Suprapubic skin (tissue), 4 donors: Measurements from ENCODE around the gene CEBPE. TPM values are rescaled to one million over a fixed set of nuclear protein-coding genes. Genes with fewer than 3 reads are reported as not detected.

ENCODE experiments used
- DNase-seq, 2 donors: peaks; one replicate each; pipeline ENCODE4 v3.0.0-alpha.2; 2019; ENCODE audit warnings: low spot score in 2 of 2
- H3K27ac ChIP-seq: fragments of 200-600 bp; sonication (generic); one replicate; pipeline ENCODE4 v1.5.1; 2019
- H3K27me3 ChIP-seq: fragments of 200-600 bp; sonication (generic); one replicate; pipeline ENCODE4 v1.5.1; 2019
- H3K36me3 ChIP-seq: fragments of 200-600 bp; sonication (generic); one replicate; pipeline ENCODE4 v1.5.1; 2019
- H3K4me1 ChIP-seq: fragments of 200-600 bp; sonication (generic); one replicate; pipeline ENCODE4 v1.5.1; 2019
- H3K4me3 ChIP-seq: fragments of 200-600 bp; sonication (generic); one replicate; pipeline ENCODE4 v1.5.1; 2019; ENCODE audit warnings: mild to moderate bottlenecking
- H3K9me3 ChIP-seq: fragments of 200-600 bp; sonication (generic); one replicate; pipeline ENCODE4 v1.5.1; 2019
- EP300 ChIP-seq: sonication (generic); formaldehyde crosslinking; IDR thresholded peaks from one replicate; pipeline ENCODE4 v1.6.1; 2017; ENCODE audit warnings: antibody characterized with exemption
- POLR2A ChIP-seq, 2 donors: fragments of 450-650 bp; IDR thresholded peaks; one replicate each; pipeline ENCODE4 v1.6.1; 2017; ENCODE audit warnings: antibody characterized with exemption in 2 of 2, mild to moderate bottlenecking in 2 of 2, moderate library complexity in 2 of 2
- POLR2AphosphoS5 ChIP-seq, 3 donors: sonication (generic); formaldehyde crosslinking; IDR thresholded peaks; one replicate each; pipeline ENCODE4 v1.6.1; 2017; ENCODE audit warnings: antibody characterized with exemption in 3 of 3
- WGBS: methylation state at CpG from one replicate; pipeline ENCODE4 v1.1.5; 2018; 5-methylcytosine and 5-hydroxymethylcytosine counted together
- total RNA-seq, 4 donors: library from RNA; depleted of rRNA; stranded (reverse); fragments of >200 nt; gene quantifications; one replicate each; pipeline ENCODE4 v1.1.0, GENCODE V29; 2016
- TF ChIP-seq, protein P1 (sequence below), 2 donors: fragments of 200-600 bp in 1 of 2; fragments of 450-650 bp in 1 of 2; sonication (generic) in 1 of 2; IDR thresholded peaks; one replicate each; pipeline ENCODE4 v1.5.1; 2016 to 2019; ENCODE audit warnings: antibody characterized with exemption in 2 of 2, mild to moderate bottlenecking in 1 of 2, moderate library complexity in 1 of 2

The CEBPE gene
- not detected for total RNA-seq

DNA sequence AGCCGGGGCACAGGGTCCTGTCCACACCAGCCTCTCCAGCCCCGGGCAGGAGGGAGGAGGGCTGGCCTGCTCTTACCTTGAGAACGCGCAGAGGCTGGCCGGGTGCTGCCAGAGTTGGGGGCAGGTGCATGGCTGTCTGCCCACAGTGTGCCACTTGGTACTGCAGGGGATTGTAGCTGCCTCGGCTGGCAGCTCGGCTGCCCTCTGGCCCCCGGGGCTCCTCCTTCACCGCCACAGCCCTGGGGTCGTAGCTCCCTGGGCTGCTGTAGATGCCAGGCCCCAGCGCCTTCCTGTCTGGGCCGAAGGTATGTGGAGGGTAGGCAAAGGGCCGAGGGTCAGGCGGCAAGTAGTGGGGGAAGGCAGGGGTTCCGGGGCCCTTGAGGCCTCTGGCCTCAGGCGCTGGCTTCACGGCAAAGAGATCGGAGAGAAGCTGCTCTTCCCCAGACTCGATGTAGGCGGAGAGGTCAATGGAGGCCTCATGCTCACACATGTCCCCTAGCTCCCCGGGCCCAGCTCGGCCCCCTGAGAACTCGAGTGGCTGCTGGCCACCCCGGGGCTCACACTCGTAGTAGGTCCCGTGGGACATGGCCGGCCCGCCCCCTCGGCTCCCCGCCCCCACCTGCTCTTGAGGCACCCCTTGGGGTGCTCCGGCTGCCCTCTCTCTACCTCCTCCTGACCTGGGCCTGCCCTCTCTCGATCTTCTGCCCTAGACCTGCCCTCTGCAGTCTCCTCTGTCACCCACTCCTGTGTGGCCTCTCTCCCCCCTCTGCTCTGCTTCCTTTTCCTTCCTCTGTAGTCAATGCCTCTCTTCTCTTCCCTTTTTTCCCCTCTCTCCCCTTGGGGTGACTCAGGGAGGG is at the start of gene CEBPE:
CEBPE (minus strand) TSS at position 750 of the 857 bp plus-strand sequence; CDS start at position 586, 164 bp downstream.
- Histone ChIP-seq H3K27me3 (no peaks in the 10 kb centered on the region), H3K9me3 (no peaks in the 10 kb centered on the region), H3K4me1 (peaks cover 18% of the 10 kb centered on the region), H3K27ac (no peak within 1 kb of the TSS), H3K36me3 (no peaks in the 10 kb centered on the region), H3K4me3 (no peak within 1 kb of the TSS)
- TF ChIP-seq POLR2A (IDR thresholded peaks at IDR 0.05) (no peak), EP300 (no peak), POLR2AphosphoS5 (IDR thresholded peaks at IDR 0.05) (no peak)
- TF ChIP-seq, protein P1, sequence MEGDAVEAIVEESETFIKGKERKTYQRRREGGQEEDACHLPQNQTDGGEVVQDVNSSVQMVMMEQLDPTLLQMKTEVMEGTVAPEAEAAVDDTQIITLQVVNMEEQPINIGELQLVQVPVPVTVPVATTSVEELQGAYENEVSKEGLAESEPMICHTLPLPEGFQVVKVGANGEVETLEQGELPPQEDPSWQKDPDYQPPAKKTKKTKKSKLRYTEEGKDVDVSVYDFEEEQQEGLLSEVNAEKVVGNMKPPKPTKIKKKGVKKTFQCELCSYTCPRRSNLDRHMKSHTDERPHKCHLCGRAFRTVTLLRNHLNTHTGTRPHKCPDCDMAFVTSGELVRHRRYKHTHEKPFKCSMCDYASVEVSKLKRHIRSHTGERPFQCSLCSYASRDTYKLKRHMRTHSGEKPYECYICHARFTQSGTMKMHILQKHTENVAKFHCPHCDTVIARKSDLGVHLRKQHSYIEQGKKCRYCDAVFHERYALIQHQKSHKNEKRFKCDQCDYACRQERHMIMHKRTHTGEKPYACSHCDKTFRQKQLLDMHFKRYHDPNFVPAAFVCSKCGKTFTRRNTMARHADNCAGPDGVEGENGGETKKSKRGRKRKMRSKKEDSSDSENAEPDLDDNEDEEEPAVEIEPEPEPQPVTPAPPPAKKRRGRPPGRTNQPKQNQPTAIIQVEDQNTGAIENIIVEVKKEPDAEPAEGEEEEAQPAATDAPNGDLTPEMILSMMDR (IDR thresholded peaks at IDR 0.05): no peak
- WGBS: 75% methylated on average over 19 of the region's 32 CpGs
- DNase-seq: no peak

DNA sequence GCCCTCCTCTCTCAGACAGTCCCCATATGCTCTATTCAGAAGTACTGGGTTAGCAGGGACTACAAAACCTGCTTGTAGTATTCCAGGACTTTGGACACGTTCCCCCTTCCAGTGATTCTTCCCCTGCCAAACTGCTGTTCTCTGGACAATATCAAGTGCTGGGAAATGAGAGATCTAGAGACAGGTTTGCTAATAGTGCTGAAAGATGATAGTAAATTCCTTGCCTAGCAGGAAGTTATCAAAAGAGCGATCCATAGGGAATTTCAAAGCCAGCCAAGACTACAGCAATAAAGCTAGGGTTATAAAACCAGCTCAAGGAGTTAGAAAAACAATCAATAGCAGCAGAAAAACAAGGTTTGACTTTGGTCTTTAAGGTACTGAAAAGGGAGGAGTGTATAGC is 49.2 kb upstream of the CEBPE start:
- peaks cover 3% of the 10 kb centered on the region for H3K27me3 ChIP-seq
- no peaks in the 10 kb centered on the region for H3K36me3 ChIP-seq
- H3K27ac ChIP-seq: no peak overlapping the region
- H3K9me3 ChIP-seq: no peaks in the 10 kb centered on the region
- peaks cover 16% of the 10 kb centered on the region for H3K4me1 ChIP-seq
- no peak for DNase-seq
- H3K4me3 ChIP-seq: no peak overlapping the region
- TF ChIP-seq POLR2A (IDR thresholded peaks at IDR 0.05) (no peak), POLR2AphosphoS5 (IDR thresholded peaks at IDR 0.05) (no peak), EP300 (no peak)
- TF ChIP-seq, protein P1 (IDR thresholded peaks at IDR 0.05): no peak
- 71% methylated on average over 2 of the region's 2 CpGs for WGBS

DNA sequence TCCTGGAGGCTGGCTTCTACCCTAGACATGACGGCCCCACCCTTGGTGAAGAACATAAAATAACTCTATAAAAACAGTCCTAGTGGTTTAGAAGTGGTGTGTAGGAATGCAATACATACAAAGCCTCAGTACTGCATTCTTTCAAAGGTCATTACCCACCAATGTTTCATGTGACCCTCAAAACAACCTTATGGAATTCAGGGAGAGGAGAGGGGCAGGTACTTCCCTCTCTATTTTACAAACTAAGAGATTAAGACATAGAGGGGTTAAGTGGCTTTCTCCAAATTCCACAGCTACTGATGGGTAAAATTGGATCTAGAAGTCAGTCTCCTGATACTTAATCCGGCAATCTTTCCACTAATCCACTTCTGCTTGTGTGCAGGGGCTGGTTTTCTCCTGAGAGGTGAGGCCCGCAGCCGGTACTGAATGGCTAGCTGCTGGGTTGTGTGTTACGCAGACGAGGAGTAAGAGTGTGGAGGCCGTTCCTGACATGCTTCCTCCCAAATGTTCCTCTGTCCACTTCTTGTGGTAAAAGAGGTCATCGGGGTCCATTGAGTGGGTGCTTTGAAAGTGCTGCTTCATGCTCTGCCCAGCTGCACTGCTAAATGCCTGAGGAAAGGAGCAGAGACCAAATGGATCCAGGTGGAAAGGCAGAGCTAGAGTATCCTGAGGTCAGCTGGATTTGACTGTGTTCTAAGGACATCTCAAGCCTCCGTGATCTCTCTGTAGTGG is 48.2 kb upstream of the CEBPE start:
- Histone ChIP-seq H3K4me1 (peaks cover 12% of the 10 kb centered on the region), H3K36me3 (no peaks in the 10 kb centered on the region), H3K27me3 (peaks cover 3% of the 10 kb centered on the region), H3K27ac (no peak overlapping the region), H3K9me3 (no peaks in the 10 kb centered on the region), H3K4me3 (no peak overlapping the region)
- 71% methylated on average over 9 of the region's 9 CpGs for WGBS
- TF ChIP-seq POLR2A (IDR thresholded peaks at IDR 0.05) (no peak), EP300 (no peak), POLR2AphosphoS5 (IDR thresholded peaks at IDR 0.05) (no peak)
- TF ChIP-seq, protein P1 (IDR thresholded peaks at IDR 0.05): no peak
- peak in 1 of 2 donors; percentile 37 for DNase-seq

DNA sequence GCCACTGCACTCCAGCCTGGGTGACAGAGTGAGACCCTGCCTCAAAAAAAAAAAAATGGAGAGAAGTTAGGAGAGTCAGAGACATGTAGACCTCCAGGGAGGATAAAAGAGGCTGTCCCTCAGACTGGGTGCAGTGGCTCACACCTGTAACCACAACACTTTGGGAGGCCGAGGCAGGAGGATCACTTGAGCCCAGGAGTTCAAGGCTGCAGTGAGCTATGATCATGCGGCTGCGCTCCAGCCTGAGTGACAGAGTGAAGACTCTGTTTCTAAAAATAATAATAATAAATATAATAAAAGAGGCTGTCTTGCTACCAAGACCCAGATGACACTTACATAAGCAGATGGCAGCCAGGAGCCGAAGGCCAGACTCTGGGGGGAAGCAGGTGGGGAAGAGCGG is 45.9 kb upstream of the CEBPE start:
- WGBS: 97% methylated on average over 5 of the region's 5 CpGs
- no peak for TF ChIP-seq EP300
- TF ChIP-seq POLR2A (IDR thresholded peaks at IDR 0.05): no peak
- TF ChIP-seq, protein P1 (IDR thresholded peaks at IDR 0.05): no peak
- TF ChIP-seq POLR2AphosphoS5 (IDR thresholded peaks at IDR 0.05): no peak
- H3K4me1 ChIP-seq: peaks cover 23% of the 10 kb centered on the region
- H3K36me3 ChIP-seq: no peaks in the 10 kb centered on the region
- H3K9me3 ChIP-seq: no peaks in the 10 kb centered on the region
- H3K27ac ChIP-seq: no peak overlapping the region
- peaks cover 3% of the 10 kb centered on the region for H3K27me3 ChIP-seq
- DNase-seq: no peak
- no peak overlapping the region for H3K4me3 ChIP-seq

DNA sequence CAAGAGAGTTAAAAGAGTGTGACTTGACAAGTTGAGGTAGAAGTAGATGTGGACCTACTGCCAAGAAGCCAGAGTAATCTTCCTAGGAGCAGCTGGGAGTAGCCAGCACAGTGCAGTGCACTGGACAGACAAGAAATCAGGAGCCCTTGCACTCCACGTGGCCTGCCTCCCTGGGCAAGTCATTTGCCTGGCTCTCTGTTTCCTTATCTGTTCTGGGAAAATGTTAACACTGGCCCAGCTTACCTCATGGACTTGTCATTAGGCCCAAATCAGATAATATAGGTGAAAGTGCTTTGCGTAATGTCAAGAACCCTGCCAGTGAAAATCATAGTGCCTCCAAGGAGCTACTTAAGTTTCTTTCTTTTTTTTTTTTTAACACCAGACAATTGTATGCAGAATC is 45.2 kb upstream of the CEBPE start:
- Histone ChIP-seq H3K4me1 (peaks cover 30% of the 10 kb centered on the region), H3K4me3 (no peak overlapping the region), H3K9me3 (no peaks in the 10 kb centered on the region), H3K27ac (no peak overlapping the region), H3K27me3 (no peaks in the 10 kb centered on the region), H3K36me3 (no peaks in the 10 kb centered on the region)
- DNase-seq: no peak
- WGBS: 75% methylated on average over 2 of the region's 2 CpGs
- TF ChIP-seq POLR2AphosphoS5 (IDR thresholded peaks at IDR 0.05) (no peak), POLR2A (IDR thresholded peaks at IDR 0.05) (no peak), EP300 (no peak)
- TF ChIP-seq, protein P1 (IDR thresholded peaks at IDR 0.05): no peak
